Erythroblast (primary cell): ENCODE data around the gene LCORL.

Experiments used
- GATA1 ChIP-seq: IDR thresholded peaks from 2 replicates; pipeline ENCODE4 v1.6.1; 2011; ENCODE audit warnings: low read depth, mild to moderate bottlenecking, control low read depth, low read length, moderate library complexity
- POLR2A ChIP-seq: IDR thresholded peaks from 2 replicates; pipeline ENCODE4 v1.6.1; 2011; ENCODE audit warnings: mild to moderate bottlenecking, low read length

GRCh38 chr4:17884511-17884910 is 137.0 kb downstream of the LCORL start:
- TF ChIP-seq POLR2A (no peak), GATA1 (no peak)
